VCaP (cell line): Measurements from ENCODE around the gene TOMT.

Experiments
- H3K27ac ChIP-seq: fragments of 450-650 bp; 2 replicates; pipeline ENCODE4 v1.5.1; 2017
- TF ChIP-seq, protein P1 (sequence below): fragments of 450-650 bp; conservative IDR thresholded peaks from 2 replicates; pipeline ENCODE4 v1.5.1; 2017; ENCODE audit warnings: mild to moderate bottlenecking, moderate library complexity

Gene TOMT

DNA sequence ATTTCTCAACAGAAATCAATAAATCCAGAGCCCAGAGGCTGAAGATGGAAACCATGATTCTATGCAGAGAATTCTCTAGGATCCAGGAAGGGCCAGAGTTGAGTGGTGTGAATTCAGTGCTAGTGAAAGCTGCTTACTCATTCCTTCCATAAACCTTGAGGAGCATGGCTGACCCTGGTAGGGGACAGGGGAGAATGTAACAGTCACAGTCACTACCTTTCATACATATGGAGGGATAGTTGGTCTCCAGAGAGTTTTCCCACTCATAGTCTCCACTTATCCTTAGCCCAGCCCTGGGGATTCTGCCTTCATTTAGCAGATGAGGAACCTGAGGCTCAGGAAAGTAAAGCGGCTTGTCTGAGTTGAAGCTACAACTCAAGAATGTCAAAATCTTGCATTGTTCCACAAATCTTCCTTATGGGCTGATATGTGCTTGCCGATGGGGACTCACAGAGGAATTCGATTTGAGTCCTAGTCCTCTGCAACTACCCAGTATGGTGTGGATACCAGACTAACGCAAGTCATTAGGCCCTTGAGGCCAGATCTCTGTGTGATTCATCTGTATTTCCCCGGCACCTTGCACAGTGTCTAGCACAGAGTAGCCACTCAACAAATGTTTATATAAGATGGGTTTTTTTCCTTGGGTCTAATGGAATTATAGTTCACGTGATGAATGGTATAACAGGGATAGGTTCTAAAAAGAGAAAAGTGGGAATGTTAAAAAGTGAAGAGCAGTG lies 10.5 kb downstream of the TOMT start:
- H3K27ac ChIP-seq, result no peak overlapping the region
- TF ChIP-seq, protein P1, sequence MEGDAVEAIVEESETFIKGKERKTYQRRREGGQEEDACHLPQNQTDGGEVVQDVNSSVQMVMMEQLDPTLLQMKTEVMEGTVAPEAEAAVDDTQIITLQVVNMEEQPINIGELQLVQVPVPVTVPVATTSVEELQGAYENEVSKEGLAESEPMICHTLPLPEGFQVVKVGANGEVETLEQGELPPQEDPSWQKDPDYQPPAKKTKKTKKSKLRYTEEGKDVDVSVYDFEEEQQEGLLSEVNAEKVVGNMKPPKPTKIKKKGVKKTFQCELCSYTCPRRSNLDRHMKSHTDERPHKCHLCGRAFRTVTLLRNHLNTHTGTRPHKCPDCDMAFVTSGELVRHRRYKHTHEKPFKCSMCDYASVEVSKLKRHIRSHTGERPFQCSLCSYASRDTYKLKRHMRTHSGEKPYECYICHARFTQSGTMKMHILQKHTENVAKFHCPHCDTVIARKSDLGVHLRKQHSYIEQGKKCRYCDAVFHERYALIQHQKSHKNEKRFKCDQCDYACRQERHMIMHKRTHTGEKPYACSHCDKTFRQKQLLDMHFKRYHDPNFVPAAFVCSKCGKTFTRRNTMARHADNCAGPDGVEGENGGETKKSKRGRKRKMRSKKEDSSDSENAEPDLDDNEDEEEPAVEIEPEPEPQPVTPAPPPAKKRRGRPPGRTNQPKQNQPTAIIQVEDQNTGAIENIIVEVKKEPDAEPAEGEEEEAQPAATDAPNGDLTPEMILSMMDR, result no peak

DNA sequence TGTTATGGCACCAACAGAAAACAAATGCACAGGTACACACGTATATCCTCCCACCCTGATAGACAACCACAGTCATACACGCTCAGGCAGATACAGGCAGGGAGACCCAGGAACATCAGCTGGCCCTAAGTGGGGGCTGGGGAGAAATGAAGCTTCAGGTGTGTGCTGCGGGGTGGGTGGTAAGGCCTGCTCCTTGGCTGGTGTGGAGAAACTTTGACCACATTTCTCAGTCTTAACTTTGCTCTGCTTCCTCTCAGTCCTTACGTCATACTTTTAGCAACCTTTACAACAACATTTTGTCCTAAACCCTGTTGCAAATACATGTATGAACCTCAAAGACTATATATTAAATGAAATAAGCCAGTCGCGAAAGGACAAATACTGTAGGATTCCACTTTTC lies 13.5 kb downstream of the TOMT start:
- no peak overlapping the region for H3K27ac ChIP-seq
- TF ChIP-seq, protein P1, result no peak

DNA sequence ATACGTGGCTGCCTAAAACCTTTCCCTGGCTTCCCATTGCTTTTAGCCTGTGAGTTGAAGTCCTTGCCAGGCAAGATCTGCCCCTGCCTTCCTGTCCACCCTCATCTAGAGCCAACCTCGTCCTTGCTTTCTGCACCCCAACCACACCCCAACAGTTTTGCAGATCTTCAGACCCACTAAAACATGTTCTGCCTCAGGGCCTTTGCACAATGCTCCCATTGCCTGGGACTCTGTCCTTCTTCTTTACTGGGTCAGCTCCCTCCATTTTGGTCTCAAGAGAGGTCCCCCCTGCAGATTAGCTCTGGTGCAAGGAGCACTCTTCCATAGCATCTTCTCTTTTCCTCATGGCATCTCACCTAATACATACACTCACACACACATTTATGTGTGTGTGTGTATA lies 15.2 kb downstream of the TOMT start:
- no peak overlapping the region for H3K27ac ChIP-seq
- TF ChIP-seq, protein P1, result no peak

DNA sequence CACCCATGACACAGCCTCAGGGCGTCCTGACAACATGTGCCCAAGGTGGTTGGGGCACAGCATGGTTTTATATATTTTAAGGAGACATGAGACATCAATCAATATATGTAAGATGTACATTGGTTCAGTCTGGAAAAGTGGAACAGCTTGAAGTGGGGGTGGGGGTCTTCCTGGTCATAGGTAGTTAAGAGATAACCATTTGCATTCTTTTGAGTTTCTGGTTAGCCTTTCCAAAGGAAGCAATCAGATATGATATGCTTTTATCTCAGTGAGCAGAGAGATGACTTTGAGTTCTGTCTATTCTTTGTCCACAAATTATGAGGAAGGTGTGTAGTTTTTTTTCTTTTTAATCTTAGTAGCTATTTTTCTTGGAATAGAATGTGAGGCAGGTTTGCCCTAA lies 16.9 kb downstream of the TOMT start:
- H3K27ac ChIP-seq, result no peak overlapping the region
- TF ChIP-seq, protein P1, result no peak

DNA sequence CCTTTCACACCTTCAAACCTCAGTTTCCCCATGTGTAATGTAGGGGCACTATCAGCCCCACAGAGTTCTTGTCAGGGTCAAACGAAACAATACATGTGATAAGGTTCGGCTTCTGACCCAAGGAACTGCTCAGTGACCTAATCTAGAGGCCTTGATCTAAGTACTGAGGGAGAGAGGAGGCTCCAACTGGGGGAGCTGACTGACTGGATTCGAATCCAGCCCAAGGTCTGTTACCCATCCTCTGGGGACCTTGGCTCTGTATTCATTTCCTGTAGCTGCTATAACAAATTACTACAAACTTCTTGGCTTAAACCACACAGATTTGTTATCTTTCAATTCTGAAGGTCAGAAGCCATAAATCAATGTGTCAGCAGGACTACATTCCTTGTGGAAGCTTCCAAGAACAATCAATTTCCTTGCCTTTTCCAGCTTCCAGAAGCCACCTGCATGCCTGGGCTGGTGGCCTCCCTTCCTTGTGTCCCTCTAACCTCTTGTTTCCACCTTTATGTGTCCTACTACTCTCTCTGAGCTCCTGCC lies 17.5 kb downstream of the TOMT start:
- TF ChIP-seq, protein P1, result no peak
- H3K27ac ChIP-seq, result no peak overlapping the region

DNA sequence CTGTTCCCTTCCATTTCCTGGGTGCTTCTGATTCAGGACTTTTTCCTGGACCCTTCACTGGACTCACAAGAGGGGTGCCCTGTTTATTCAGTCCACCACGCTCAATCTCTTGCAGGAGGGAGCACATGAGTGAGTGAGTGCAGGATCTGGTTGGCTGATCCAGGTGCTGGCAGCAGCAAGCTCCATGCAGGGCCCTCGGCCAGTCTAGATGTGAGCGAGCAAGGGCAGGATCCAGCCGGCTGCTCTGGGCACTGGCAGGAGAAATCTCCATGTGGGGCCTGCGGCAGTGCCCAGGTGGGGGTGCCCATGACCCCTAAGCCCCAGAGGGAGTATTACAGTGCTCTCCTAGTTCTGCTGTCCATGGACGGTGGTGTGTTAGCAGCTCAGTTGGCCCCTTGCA lies 18.3 kb downstream of the TOMT start:
- H3K27ac ChIP-seq, result no peak overlapping the region
- TF ChIP-seq, protein P1, result no peak

DNA sequence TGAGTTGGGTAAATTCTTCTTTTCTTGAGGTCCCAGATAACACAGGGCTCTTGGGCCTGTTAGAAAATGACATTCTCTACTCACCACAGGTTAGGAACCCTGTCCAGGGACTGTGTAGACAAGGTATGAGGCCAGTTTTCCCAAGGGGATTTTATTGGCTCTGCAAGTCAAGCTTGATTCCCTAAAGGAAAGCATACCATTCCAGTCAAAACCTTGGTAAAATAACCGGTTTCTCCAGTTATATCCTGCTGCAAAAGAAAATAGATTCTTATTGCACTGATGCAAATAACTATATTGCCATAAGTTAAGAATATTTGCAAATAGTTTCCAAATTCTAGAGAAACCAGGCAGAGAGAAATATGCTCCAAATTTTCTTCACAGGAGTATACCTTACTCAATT lies 20.2 kb downstream of the TOMT start:
- TF ChIP-seq, protein P1, result no peak

More for the DNA sequence above, 20.2 kb downstream of the TOMT start:
- no peak overlapping the region for H3K27ac ChIP-seq
